G401.6 (cell line): ENCODE results near the gene PAX2.

Experiments used
- FAIRE-seq: peaks from 2 replicates; lab custom pipeline; 2012; peaks lifted over from hg19 to GRCh38; lab: Jason Lieb, UNC

The PAX2 gene

GRCh38 chr10:100791369-100792058, 46.1 kb downstream of the PAX2 start:
- FAIRE-seq, result no peak

- FAIRE-seq, result no peak
These were observed 47.2 kb downstream of the PAX2 start for GRCh38 chr10:100792574-100792973.

GRCh38 chr10:100793055-100793454, 47.7 kb downstream of the PAX2 start:
- FAIRE-seq, result no peak

GRCh38 chr10:100799881-100800280, 54.5 kb downstream of the PAX2 start:
- FAIRE-seq, result no peak

- no peak for FAIRE-seq
These were observed 55.5 kb downstream of the PAX2 start for GRCh38 chr10:100800931-100801330.

- no peak for FAIRE-seq
These were observed 56.8 kb downstream of the PAX2 start for GRCh38 chr10:100802196-100802595.

- no peak for FAIRE-seq
These were observed 57.2 kb downstream of the PAX2 start for GRCh38 chr10:100802607-100803006.

- no peak for FAIRE-seq
These were observed 58.1 kb downstream of the PAX2 start for GRCh38 chr10:100803492-100803891.

- FAIRE-seq, result no peak
These were observed 58.5 kb downstream of the PAX2 start for GRCh38 chr10:100803908-100804307.

- no peak for FAIRE-seq
These were observed 60.4 kb downstream of the PAX2 start for GRCh38 chr10:100805543-100806355.

GRCh38 chr10:100806356-100806645, 60.9 kb downstream of the PAX2 start:
- FAIRE-seq, result no peak

- FAIRE-seq, result no peak
These were observed 62.0 kb downstream of the PAX2 start for GRCh38 chr10:100807241-100807951.

- no peak for FAIRE-seq
These were observed 63.5 kb downstream of the PAX2 start for GRCh38 chr10:100808876-100809275.

GRCh38 chr10:100810091-100810834, 64.9 kb downstream of the PAX2 start:
- FAIRE-seq, result no peak

- no peak for FAIRE-seq
These were observed 65.4 kb downstream of the PAX2 start for GRCh38 chr10:100810835-100811116.

- FAIRE-seq, result no peak
These were observed 65.9 kb downstream of the PAX2 start for GRCh38 chr10:100811261-100811660.

- no peak for FAIRE-seq
These were observed 66.7 kb downstream of the PAX2 start for GRCh38 chr10:100811752-100812750.

- no peak for FAIRE-seq
These were observed 67.6 kb downstream of the PAX2 start for GRCh38 chr10:100812978-100813377.

- no peak for FAIRE-seq
These were observed 69.5 kb downstream of the PAX2 start for GRCh38 chr10:100814751-100815474.

- no peak for FAIRE-seq
These were observed 71.3 kb downstream of the PAX2 start for GRCh38 chr10:100816671-100817070.

- no peak for FAIRE-seq
These were observed 72.0 kb downstream of the PAX2 start for GRCh38 chr10:100817268-100817839.
